ENCODE data around the gene EHD1.

DNA sequence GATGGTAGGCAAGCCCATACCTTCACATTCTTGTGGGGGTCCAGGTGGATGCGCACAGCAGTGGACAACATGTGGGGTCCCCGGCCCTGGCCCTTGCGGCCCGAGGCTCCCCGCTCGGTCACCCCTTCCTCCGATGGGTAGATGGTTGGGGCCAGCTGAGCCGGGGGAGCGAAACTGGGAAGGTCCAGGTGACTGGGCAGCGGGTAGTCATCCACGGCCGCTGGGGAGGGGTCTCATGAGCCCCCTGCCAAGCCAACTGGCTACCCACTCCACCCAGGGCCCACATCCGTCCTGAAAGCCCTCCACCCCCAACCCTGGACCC, 27.9 kb upstream of the EHD1 start:
- TF ChIP-seq CTCF (IDR thresholded peaks at IDR 0.05) (no peak), POLR2A (IDR thresholded peaks at IDR 0.05) (no peak), EP300 (IDR thresholded peaks at IDR 0.05) (no peak), POLR2AphosphoS5 (IDR thresholded peaks at IDR 0.05) (no peak)
